Panc1 (cell line): ENCODE results near the gene NTRK3.

ENCODE experiments used
- CTCF ChIP-seq: fragments of 450-650 bp; IDR thresholded peaks from 2 replicates; pipeline ENCODE4 v1.5.1; 2017; ENCODE audit warnings: mild to moderate bottlenecking
- POLR2AphosphoS5 ChIP-seq: IDR thresholded peaks from 2 replicates; pipeline ENCODE4 v1.6.1; 2012; ENCODE audit warnings: mild to moderate bottlenecking, low read depth, low read length, moderate library complexity
- REST ChIP-seq, 2 experiments: IDR thresholded peaks; 2 replicates each; pipeline ENCODE4 v1.6.1; 2011 to 2012; ENCODE audit warnings: low read depth in 2 of 2, control low read depth in 1 of 2, low read length in 1 of 2, mild to moderate bottlenecking in 1 of 2, moderate library complexity in 1 of 2; ENCODE audit not compliant: insufficient read depth in 1 of 2
- SIN3A ChIP-seq: IDR thresholded peaks from 2 replicates; pipeline ENCODE4 v1.6.1; 2012; ENCODE audit warnings: low read depth, mild to moderate bottlenecking, low read length, moderate library complexity, borderline replicate concordance; ENCODE audit not compliant: insufficient read depth
- TCF7L2 ChIP-seq: IDR thresholded peaks from 2 replicates; pipeline ENCODE4 v1.6.1; 2011; ENCODE audit warnings: mild to moderate bottlenecking, low read depth, low read length, inconsistent platforms

GRCh38 chr15:88108991-88109390 lies 147.5 kb downstream of the NTRK3 start:
- no peak for TF ChIP-seq CTCF
- no peak for TF ChIP-seq SIN3A
- TF ChIP-seq TCF7L2, result no peak
- TF ChIP-seq POLR2AphosphoS5, result no peak
- no peak for TF ChIP-seq REST (IDR thresholded peaks at IDR 0.05; ENCODE audit: insufficient read depth in 1 of 2, low read depth in 2 of 2, low read length in 1 of 2)
